Activated CD8-positive, alpha-beta memory T cell treated with anti-CD3 and anti-CD28 coated beads, Interleukin-2, amount 50 U/mL, for 4 hours (primary cell): ENCODE measurements around the gene MORC2.
A peak's percentile ranks its signal among the peaks of the same experiment; 100 is the strongest.

Experiments
- DNase-seq: peaks from one replicate; pipeline ENCODE4 v3.0.0-alpha.2; 2020

The MORC2 gene

GRCh38 chr22:30918761-30919160 lies 49.8 kb downstream of the MORC2 start:
- DNase-seq = no peak

- no peak for DNase-seq
These were observed 58.2 kb downstream of the MORC2 start for GRCh38 chr22:30910358-30910757.

- no peak for DNase-seq
These were observed 59.3 kb downstream of the MORC2 start for GRCh38 chr22:30909306-30909705.

- DNase-seq = no peak
These were observed 60.5 kb downstream of the MORC2 start for GRCh38 chr22:30908051-30908461.

- DNase-seq = no peak
These were observed 61.6 kb downstream of the MORC2 start for GRCh38 chr22:30906946-30907345.

- DNase-seq = no peak
These were observed 62.2 kb downstream of the MORC2 start for GRCh38 chr22:30906411-30906810.

- DNase-seq = no peak
These were observed 62.8 kb downstream of the MORC2 start for GRCh38 chr22:30905696-30906341.

- no peak for DNase-seq
These were observed 64.6 kb downstream of the MORC2 start for GRCh38 chr22:30903876-30904460.

GRCh38 chr22:30902496-30903357 lies 65.8 kb downstream of the MORC2 start:
- DNase-seq = no peak

- DNase-seq = no peak
These were observed 74.2 kb downstream of the MORC2 start for GRCh38 chr22:30894371-30894740.

- no peak for DNase-seq
These were observed 74.9 kb downstream of the MORC2 start for GRCh38 chr22:30893434-30894370.

GRCh38 chr22:30892731-30893221 lies 75.8 kb downstream of the MORC2 start:
- DNase-seq = no peak

GRCh38 chr22:30892286-30892685 lies 76.3 kb downstream of the MORC2 start:
- no peak for DNase-seq

GRCh38 chr22:30891781-30892180 lies 76.8 kb downstream of the MORC2 start:
- no peak for DNase-seq

GRCh38 chr22:30891443-30891755 lies 77.2 kb downstream of the MORC2 start:
- DNase-seq = no peak

GRCh38 chr22:30890686-30891442 lies 77.7 kb downstream of the MORC2 start:
- DNase-seq = peak; percentile 34

- no peak for DNase-seq
These were observed 78.5 kb downstream of the MORC2 start for GRCh38 chr22:30889996-30890480.

GRCh38 chr22:30889268-30889995 lies 79.1 kb downstream of the MORC2 start:
- DNase-seq = no peak

GRCh38 chr22:30887861-30888260 lies 80.7 kb downstream of the MORC2 start:
- DNase-seq = no peak

- no peak for DNase-seq
These were observed 81.1 kb downstream of the MORC2 start for GRCh38 chr22:30887453-30887852.

- no peak for DNase-seq
These were observed 83.0 kb downstream of the MORC2 start for GRCh38 chr22:30885591-30885990.
